NCI-H128 (cell line): Measurements from ENCODE around the gene IFFO2.
"Not testable (repeated sequence)": the region's sequence is repeated elsewhere in the genome, so short reads cannot be mapped to it uniquely, and the experiment has no call there.

Source experiments
- DNase-seq: peaks from one replicate; lab custom pipeline; 2025; ENCODE audit not compliant: unreplicated experiment; lab: John Stamatoyannopoulos, UW

The IFFO2 gene

DNA sequence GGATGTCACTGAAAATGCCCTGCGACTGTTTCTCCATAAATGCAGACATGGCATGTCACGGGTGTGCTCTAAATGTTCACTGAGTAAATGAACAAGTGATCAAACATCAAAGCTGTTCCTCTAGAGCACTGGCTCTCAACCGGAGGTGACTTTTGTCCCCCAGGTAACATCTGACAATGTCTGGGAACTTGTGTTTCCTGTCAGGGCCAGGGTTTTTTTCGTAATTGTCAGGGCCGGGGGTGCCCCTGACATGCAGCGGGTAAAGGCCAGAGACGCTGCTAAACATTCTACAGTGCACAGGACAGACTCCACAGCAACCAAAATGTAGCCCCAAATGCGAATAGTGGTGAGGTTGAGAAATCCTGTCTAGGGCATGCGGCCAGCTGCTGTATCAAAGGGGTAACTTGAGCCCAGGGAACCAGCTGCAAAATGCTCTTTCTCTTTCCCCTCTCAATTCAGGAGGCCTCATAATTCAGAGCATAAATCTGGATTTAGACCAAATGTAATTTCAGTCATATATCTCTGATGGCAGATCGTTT is 56.1 kb downstream of the IFFO2 start:
- DNase-seq: no peak

DNA sequence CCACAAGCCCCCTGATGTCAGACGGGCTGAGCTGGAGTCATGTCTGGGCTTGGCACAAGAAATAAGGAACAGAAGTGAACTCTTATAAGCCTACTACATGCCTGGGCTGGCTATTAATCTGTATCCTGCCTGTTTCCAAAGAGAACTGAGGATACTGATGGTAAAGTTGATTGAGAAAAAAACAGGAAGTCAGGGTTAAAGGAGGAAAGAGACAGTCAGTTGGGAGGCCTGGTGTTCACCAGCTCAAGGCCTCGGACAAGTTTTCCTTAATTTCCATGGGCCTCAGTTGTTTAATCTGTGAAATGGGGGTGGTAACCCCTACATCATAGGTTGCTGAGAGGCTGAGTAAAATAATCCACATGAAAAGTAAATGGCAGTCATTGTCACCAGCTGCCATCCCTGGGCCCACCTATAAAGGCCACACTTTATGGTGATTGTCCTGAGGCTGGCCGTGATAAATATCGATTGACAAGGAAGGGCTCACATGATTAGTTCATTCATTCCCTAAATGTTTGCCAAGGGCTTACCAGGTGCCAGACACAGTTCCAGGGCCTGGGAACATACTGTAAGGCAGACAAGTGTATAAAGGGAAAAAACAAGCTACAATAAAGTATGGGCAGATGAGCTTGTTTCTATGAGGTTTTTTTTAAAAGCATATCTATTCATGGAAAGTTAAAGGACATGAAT is 57.0 kb downstream of the IFFO2 start:
- no peak for DNase-seq

DNA sequence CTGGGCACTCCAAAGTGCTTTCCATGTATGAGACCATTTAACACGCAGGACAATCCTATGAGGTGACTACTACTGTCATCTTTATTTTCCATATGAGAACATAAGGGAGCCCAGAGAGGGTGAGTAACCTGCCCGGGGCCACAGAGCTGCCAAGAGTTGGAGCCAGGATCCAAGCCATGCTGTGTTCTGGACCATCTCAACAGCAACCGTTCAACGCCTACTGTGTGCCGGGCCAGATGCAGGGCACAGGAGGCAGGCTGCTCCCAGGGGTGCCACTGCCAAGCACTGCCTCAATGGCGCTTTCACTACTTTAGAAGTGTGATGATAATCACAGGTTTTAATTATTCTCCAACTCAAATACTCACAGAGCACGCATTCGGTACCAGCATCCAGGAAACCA is 57.9 kb downstream of the IFFO2 start:
- no peak for DNase-seq

DNA sequence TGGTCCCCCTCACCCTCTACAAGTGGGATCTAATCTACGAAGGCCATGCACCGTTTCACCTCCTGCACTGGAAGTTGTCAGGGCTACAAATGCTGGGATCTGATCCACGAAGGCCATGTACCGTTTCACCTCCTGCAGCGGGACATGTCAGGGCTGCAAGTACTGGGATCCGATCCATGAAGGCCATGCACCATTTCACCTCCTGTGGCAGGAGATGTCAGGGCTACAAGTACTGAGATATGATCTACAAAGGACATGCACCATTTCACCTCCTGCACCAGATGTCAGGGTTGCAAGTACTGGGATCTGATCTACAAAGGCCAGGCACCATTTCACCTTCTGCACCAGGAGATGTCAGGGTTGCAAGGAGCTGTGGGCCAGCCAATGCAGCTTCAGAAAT is 61.2 kb downstream of the IFFO2 start:
- DNase-seq: no peak

DNA sequence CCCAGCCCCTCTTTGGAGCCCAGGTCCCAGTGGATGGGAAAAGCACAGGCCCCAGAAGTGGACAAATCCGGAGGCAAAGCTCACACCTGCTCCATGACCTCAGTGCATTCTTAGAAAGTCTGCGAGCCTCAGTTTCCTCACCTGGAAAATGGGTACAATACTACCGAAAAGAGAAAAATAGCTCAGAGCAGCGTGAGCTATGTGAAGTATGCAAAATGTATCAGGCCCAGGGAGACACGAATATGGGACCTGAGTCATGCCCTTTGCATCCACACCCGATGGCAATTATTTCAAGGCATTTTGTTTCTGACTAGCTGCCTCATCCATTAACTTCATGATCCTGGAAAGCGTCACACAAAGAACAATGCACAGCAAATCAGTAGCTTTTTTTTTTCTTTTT is 63.4 kb downstream of the IFFO2 start:
- no peak for DNase-seq

DNA sequence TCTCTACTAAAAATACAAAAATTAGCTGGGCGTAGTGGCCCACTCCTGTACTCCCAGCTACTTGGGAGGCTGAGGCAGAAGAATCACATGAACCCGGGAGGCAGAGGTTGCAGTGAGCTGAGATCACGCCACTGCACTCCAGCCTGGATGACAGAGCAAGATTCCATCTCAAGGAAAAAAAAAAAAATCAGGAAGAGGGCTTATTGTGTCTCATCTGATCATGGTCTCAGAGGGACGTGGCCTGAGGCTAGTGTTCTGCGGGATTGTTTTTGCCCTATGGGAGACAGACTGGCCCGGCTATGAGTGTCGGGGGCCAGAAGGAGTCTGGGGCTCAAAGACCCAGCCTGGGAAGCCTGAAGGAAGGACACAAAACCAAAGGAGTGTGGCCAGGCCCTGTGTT is 64.6 kb downstream of the IFFO2 start:
- not testable (repeated sequence) for DNase-seq

DNA sequence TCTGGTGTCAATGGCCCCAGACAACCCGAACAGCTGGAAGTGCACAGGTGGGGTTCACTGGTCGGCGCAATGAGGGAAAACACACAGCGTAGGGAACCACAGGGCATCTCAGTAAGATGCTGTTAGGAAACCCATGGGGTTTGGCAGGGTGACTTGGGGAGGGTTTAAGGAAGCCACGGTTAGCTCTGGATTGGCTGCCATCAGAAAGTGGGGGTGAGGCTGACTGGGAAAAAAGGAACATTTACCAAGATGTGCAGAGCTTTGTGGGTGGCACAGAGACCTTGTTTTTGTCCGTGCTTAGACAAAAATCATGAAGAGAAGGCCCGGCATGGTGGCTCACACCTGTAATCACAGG is 65.1 kb downstream of the IFFO2 start:
- no peak for DNase-seq

DNA sequence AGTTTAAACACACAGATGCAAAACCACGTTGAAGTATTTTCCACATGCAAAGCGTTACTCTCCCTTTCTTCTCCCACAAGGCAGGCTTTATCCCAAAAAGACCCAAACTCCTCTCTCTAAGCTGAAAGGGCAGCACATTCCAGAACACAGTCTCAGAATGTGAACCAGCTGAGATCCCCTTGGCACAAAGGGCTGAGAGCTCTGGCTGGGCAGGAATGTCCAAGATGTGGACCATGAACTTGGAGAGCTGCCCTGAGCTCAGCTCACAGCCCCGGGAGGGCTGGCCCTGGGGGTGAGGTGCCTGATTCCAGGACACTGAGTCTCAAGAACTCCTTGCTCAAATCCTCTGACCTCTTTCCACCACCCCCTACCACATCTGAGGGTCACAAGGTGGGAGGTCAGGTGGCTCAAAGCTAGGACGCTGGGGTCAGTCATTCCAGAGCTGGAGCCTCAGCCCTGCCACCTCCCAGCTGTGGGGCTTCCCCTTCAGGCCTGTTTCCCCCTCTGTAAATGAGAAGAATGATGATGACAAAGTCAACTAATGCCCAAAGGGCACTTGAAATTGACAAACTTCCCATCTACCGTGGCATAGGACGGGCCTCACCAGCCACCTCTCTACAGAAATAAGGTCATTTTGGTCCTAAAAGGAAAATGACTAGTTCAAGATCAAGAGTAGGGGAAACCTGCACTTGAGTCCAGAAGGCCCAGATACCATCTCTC is 65.6 kb downstream of the IFFO2 start:
- no peak for DNase-seq

DNA sequence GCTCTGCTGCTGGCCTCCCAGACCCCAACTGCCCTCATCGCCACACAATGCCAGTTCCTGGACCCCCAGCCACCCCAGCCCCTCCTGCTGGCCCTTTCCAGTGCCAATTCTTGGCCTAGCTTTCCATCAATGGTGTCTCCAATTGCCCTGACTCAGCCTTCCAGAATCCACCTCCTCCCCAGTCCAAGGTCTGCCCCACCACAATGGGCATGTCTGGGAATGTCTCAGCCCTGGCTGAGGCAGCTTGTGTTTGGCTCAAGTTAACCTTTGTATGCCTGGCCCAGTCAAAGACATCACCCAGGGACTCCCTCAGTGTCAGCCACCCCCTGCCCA is 70.5 kb downstream of the IFFO2 start:
- no peak for DNase-seq

DNA sequence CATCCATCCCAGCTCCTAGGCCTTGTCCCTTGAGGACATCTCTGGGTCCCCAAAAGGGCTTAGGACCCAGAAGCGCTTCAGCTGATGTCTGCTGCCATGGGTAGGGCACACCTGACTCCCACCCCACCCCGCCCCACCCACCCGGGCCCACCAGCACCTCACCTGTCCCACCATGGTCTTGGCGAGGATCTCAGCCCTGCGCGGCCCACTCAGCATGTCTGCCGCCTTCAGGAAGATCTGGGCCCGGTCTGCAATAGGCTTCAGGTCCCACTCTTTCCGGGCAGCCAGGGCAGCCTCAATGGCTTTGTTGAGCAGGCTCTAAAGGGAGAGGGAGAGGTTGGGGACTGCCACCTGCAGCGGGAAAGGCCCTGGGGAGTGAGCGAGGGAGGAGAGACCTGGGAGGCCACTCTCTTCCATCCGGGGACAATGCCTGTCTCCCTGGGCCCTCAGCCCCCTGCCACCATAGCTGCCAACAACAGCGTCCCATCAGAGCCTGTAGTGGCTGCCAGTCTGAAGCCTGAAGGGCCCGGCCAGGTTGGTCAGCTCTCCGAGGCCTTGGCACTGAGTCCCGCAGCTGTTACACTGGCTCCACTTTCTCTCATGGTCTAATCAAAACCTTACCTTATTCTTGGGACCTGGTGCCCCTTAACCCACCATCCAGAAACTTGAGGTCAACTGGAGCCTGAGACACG is 71.0 kb downstream of the IFFO2 start:
- no peak for DNase-seq

DNA sequence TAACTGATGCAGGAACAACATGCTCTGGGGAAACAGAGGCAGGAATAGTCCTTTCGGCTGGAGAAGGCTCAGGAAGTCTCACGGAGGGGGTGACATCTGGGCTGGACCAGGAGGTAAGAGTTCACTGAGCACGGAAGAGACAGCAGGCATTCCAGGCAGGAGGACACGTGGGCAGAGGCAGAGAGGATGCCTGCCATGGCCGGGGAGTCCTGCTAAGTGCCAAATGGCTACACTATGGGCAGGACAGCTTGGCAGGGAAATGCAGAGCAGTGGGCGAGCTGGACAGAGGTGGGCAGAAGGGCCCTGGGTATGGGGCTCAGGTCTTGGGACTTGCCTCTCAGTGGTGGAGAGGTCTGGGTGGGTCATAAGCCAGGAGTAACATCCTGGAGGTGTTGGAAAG is 71.7 kb downstream of the IFFO2 start:
- DNase-seq: no peak

DNA sequence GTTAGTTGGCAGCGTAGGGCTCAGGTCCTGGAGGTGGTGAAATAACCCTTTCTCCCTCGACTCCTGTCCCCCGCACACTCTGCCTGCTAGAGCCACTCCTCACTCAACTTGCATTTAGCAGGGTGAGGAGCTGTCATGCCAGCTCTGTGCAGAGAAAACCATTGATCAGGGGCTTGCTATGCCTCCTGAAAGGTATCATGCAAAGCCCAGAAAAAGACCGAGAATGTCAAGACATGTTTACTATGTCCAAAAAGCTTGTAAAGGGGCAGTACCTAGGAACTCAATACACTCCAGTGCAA is 72.1 kb downstream of the IFFO2 start:
- DNase-seq: no peak

DNA sequence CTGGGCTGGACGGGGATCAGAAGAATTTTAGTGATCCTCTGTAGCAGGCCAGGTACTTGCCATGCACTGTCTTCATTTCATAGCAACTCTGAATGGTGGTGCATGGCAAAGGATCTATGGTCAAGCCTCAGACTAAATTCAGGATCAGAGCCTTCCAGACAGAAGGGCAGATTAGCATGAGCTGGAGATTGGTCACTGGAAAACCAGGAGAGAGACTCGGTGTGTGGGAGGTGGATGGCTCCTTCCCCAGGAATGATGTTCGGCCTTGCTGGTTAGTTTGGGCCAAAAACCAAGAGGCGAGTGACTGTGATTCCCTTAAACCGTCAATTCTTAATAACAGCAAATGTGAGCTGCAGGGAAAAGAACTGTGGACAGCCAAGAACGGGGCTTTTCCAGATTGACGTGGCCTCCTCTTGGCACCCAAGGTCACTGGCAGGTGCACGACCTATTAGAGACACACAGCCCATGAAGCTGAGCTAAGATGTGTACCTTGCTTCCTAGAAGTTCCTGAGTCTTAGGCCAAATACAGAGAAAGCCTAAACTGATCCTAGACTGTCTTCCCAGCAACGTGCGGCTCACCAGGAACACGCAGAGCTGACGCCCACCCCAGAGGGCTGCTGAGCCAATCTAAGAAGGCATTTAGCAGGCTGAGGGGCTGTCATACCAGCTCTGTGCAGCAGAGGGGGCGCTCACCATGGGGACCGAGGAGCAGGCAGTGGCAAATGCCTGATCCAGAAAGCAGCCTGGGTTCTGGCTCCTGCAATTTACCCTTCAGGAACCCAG is 72.6 kb downstream of the IFFO2 start:
- peak; percentile 37 for DNase-seq

DNA sequence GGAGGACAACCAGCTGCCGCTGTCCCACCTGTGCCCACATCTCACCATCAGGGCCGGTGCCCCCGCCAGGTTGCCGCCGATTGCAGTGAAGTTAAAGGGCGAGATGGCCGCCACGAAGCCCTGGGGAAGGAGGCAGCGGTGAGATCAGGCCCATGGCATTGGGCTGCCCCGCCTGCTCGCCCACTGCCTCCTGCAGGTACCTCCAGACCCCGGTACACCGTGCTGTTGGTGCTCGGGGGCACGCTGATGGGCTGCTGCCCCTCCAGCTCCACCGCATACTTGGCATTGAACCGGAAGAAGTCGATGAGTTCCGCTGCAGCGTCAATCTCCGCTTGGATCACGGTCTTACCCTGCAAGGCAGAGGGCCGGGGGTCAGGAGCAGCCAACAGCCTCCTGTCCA is 73.4 kb downstream of the IFFO2 start:
- DNase-seq: no peak

DNA sequence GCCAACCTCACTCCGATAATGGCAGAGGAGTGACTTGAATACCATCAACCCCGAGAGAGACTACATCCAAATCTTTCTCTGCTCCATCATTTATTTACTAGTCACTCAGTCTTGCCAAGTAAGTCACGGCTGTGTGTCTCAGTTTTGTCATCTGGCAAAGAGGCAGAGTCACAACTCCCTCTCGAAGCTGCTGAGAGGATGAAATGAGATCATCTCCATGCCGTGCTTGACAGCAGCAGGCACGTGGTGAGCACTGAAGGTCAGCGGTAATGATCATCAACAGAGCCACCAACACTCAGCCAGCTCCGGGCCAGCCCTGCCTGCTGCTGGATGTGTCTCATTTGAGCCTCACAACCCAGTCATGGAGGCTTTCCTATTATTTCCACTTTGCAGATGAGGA is 74.0 kb downstream of the IFFO2 start:
- no peak for DNase-seq

DNA sequence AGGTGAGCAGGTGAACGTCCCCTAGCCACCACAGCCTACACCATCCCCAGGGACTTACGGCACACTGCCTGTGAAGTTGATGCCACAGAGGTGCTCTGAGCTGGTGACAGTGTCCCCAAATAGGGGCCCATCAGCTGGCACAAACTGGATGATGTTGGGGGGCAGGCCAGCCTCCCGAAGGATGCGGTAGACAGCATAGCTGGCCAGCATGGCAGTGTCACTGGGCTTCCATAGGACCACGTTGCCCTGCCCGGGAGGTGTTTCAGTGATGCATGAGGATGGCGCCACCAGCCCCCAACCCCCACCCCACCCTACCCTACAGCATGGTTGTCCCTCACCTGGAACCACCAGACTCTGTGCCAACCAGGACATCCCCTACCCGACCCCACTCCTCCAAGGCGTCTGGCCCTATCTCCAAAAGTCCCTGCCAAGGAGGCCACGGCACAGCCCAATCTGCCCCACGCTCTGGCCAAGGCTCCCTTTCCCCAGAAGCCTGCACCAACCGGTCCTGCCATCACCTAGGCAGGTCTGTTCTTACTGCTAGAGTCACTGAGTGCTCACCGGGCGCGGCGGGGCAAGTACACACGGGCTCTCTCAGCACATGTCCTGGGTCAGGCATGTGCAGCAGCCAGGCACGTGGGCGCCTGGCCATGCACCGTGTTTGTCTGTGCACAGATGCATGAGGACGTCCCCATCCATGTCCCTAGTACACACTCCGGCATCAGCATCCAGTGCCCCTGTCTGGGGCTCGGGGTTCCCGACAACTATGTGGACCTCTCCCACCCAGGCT is 74.6 kb downstream of the IFFO2 start:
- no peak for DNase-seq

DNA sequence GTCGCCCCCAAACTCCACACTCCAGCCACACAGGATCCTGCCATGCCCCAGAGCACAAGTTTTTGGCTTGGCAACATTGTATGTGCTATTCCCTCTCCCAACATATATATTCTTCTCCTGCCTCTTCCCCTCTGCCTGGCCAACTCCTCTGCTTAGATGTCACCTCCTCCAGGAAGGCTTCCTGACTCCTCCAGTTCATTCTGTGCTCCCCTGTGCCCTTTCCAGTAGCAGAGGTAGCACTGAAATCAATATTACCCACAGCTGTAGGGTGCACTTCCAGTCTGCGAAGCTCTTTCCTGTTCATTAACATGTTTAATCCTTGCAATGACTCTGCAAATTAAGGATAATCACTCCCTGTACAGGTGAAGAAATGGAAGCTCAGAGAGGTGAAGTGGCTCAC is 75.3 kb downstream of the IFFO2 start:
- DNase-seq: no peak

DNA sequence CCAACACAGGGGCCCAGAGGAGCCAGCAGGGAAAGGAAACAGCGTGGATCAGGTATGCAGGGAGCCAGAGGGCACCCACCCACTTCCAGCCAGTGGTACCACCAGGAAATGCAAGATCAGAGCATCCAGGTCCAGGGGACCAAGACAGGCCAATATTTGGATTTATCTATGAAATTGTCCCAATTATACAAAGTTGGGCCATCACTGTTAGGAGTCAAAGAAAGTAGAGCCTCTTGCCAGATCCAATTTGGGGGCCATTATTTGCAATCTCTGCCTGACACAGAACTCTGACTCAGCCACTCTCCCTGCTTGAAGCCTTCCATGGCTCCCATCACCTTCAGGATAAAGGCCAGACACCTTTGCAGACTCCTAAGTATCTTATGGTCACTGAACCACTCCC is 75.9 kb downstream of the IFFO2 start:
- DNase-seq: no peak

DNA sequence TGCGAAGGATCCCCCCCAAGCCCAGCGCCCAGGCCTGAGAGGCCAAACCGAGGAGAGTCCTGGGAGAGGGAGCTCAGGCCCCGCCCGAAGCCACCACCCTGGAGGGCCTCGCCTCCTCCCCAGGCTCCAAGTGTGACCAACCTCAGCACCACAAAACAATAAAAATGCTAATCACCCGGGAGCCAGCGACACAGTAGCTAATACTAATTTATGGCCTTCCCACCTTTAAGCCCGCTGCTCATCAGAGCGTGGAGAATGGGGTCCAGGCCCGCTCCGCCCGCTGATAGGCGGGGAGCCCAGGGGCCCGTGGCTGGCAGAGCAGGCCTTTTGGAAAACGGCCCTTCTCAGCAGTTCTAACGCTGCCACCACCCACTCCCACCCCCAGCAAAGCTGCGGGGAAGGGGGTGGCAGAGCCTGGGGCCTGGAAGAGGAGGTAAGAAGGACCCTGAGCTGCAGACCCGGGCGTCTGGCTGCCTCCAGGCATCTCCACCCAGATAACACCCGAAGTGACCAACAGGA is 76.6 kb downstream of the IFFO2 start:
- DNase-seq: no peak

DNA sequence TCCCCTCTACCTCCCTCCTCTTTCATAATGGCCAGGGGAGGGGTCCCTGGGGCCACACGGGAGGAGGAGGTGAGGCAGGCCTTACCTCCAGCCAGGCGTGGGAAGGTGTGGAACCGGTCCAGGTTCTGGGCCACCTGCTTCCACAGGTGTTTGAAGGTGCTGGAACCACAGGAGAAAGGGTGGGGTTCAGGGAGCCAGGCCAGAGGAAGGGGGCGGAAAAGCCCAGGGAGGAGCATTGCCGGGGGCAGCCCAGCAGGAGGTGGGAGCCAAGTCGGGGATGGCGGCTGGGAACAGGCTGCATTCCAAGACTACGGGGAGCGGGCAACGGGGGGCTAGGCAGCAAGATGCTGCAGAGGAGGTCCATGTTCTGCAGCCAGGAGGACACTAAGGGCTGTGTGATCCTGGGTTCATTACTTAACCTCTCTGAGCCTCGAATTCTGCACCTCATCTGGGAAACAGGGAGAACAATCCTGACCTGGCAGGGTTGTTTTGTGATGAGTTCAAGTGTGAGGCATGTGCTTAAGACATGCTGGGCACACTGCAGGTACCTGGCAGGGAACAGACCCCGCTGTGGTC is 77.2 kb downstream of the IFFO2 start:
- no peak for DNase-seq
